Panc1 (cell line): ENCODE results near the gene FAM24B. TPM values are rescaled to one million over a fixed set of nuclear protein-coding genes. Genes with fewer than 3 reads are reported as not detected.

Experiments used
- ATAC-seq: fragments of 200-7000 bp; cut with Tn5 transposase; 2 replicates; pipeline ENCODE4 v1.9.1; 2020; ENCODE audit warnings: mild to moderate bottlenecking, moderate library complexity
- BruUV-seq: library from RNA; stranded (reverse); fragments of 400-500 nt; replicated peaks from 2 replicates; lab custom pipeline; 2021; lab: Mats Ljungman, UMichigan
- CTCF ChIA-PET: fragments of 300-600 bp; sonication (Branson Sonifier 250); formaldehyde crosslinking; loops from one replicate; lab custom pipeline; 2022; ENCODE audit warnings: antibody characterized with exemption; lab: Charles Lee
- POLR2A ChIA-PET: fragments of 300-600 bp; sonication (Branson Sonifier 250); formaldehyde crosslinking; loops from one replicate; lab custom pipeline; 2022; ENCODE audit warnings: antibody characterized with exemption; lab: Charles Lee
- DNase-seq: peaks from one replicate; pipeline ENCODE4 v3.0.0-alpha.2; 2010; ENCODE audit warnings: low read depth, low spot score
- H3K27ac ChIP-seq: 2 replicates; pipeline ENCODE4 v1.5.1; 2011; ENCODE audit warnings: mild to moderate bottlenecking, low read length, inconsistent platforms
- H3K27me3 ChIP-seq: fragments of 200-500 bp; sonication (Bioruptor generic); 2 replicates; pipeline ENCODE4 v1.6.0; 2014; ENCODE audit warnings: low read length, inconsistent platforms; ENCODE audit not compliant: control insufficient read depth, insufficient read depth
- H3K36me3 ChIP-seq: fragments of 200-500 bp; sonication (Bioruptor generic); 2 replicates; pipeline ENCODE4 v1.5.1; 2014; ENCODE audit warnings: inconsistent platforms, mild to moderate bottlenecking, low read length, moderate library complexity; ENCODE audit not compliant: control insufficient read depth, insufficient read depth
- H3K4me1 ChIP-seq: 2 replicates; pipeline ENCODE4 v1.5.1; 2011; ENCODE audit warnings: inconsistent platforms, mild to moderate bottlenecking, low read length, moderate library complexity; ENCODE audit not compliant: control insufficient read depth, insufficient read depth
- H3K4me3 ChIP-seq, 2 experiments: 2 replicates each; pipeline ENCODE4 v1.5.1; 2011 to 2012; ENCODE audit warnings: low read depth in 2 of 2, low read length in 2 of 2, mild to moderate bottlenecking in 2 of 2, inconsistent platforms in 1 of 2, moderate library complexity in 1 of 2
- H3K9me3 ChIP-seq: fragments of 200-500 bp; sonication (Bioruptor generic); 2 replicates; pipeline ENCODE4 v1.5.1; 2014; ENCODE audit warnings: low read depth, mild to moderate bottlenecking, inconsistent platforms, low read length, moderate library complexity; ENCODE audit not compliant: control insufficient read depth, insufficient read depth
- CTCF ChIP-seq: fragments of 450-650 bp; IDR thresholded peaks from 2 replicates; pipeline ENCODE4 v1.5.1; 2017; ENCODE audit warnings: mild to moderate bottlenecking
- POLR2AphosphoS5 ChIP-seq: IDR thresholded peaks from 2 replicates; pipeline ENCODE4 v1.6.1; 2012; ENCODE audit warnings: mild to moderate bottlenecking, low read depth, low read length, moderate library complexity
- REST ChIP-seq, 2 experiments: IDR thresholded peaks; 2 replicates each; pipeline ENCODE4 v1.6.1; 2011 to 2012; ENCODE audit warnings: low read depth in 2 of 2, control low read depth in 1 of 2, low read length in 1 of 2, mild to moderate bottlenecking in 1 of 2, moderate library complexity in 1 of 2; ENCODE audit not compliant: insufficient read depth in 1 of 2
- SIN3A ChIP-seq: IDR thresholded peaks from 2 replicates; pipeline ENCODE4 v1.6.1; 2012; ENCODE audit warnings: low read depth, mild to moderate bottlenecking, low read length, moderate library complexity, borderline replicate concordance; ENCODE audit not compliant: insufficient read depth
- TCF7L2 ChIP-seq: IDR thresholded peaks from 2 replicates; pipeline ENCODE4 v1.6.1; 2011; ENCODE audit warnings: mild to moderate bottlenecking, low read depth, low read length, inconsistent platforms
- in situ Hi-C: cut with HindIII; loops from 2 replicates; pipeline ENCODE4 v1.10.0; 2016; ENCODE audit warnings: low sequenced_read_pairs, low pct_unique_long_range_greater_than_20kb
- intact Hi-C: fragments of 100-400 bp; cut with micrococcal nuclease; formaldehyde crosslinking; loops from one replicate; pipeline ENCODE4 v1.10.0; 2022; ENCODE audit not compliant: unreplicated experiment
- total RNA-seq: library from RNA; stranded (reverse); gene quantifications from one replicate; pipeline ENCODE4 v1.2.1, GENCODE V29; 2021; ENCODE audit not compliant: unreplicated experiment

The FAM24B gene
- total RNA-seq, 1 experiment from 2014 or later = 21.3 TPM

- Histone ChIP-seq H3K4me1 (no peaks in the 10 kb centered on the region), H3K27me3 (no peaks in the 10 kb centered on the region), H3K4me3 (no peak overlapping the region), H3K36me3 (no peaks in the 10 kb centered on the region), H3K9me3 (no peaks in the 10 kb centered on the region), H3K27ac (no peak overlapping the region)
- TF ChIP-seq REST (IDR thresholded peaks at IDR 0.05; ENCODE audit: insufficient read depth in 1 of 2, low read depth in 2 of 2, low read length in 1 of 2) (no peak), POLR2AphosphoS5 (no peak), SIN3A (no peak), CTCF (no peak), TCF7L2 (no peak)
- intact Hi-C loops (no loop called here), in situ Hi-C loops (no loop called here)
- ChIA-PET CTCF (no interaction called here), POLR2A (interaction anchor here (0.6 to 1.1 kb wide), 2 partner anchors 9 to 584 kb away, joined by 4 to 8 read pairs; no protein-coding TSS in a partner anchor)
- BruUV-seq = no TSS peak
- no peak for DNase-seq
- peak; percentile 62; the same call in 1 of the 2 replicates for ATAC-seq
Measured at GRCh38 chr10:122894261-122894944, 15.0 kb upstream of the FAM24B start.

GRCh38 chr10:122884166-122884565 lies 4.8 kb upstream of the FAM24B start:
- H3K4me1 ChIP-seq = peaks cover 11% of the 10 kb centered on the region
- intact Hi-C loops (no loop called here), in situ Hi-C loops (no loop called here)
- DNase-seq (no peak), ATAC-seq (no peak)
- BruUV-seq = no TSS peak
- no peak overlapping the region for H3K27ac ChIP-seq
- peaks cover 5% of the 10 kb centered on the region; the same call in 1 of the 2 replicates for H3K36me3 ChIP-seq
- no peaks in the 10 kb centered on the region for H3K27me3 ChIP-seq
- TF ChIP-seq SIN3A (no peak), TCF7L2 (no peak), REST (IDR thresholded peaks at IDR 0.05; ENCODE audit: insufficient read depth in 1 of 2, low read depth in 2 of 2, low read length in 1 of 2) (no peak), POLR2AphosphoS5 (no peak)
- no peaks in the 10 kb centered on the region for H3K9me3 ChIP-seq
- H3K4me3 ChIP-seq = no peak overlapping the region
- POLR2A ChIA-PET = no interaction called here
- CTCF ChIA-PET = no interaction called here
